ENCODE results near the gene PROS1.

DNA sequence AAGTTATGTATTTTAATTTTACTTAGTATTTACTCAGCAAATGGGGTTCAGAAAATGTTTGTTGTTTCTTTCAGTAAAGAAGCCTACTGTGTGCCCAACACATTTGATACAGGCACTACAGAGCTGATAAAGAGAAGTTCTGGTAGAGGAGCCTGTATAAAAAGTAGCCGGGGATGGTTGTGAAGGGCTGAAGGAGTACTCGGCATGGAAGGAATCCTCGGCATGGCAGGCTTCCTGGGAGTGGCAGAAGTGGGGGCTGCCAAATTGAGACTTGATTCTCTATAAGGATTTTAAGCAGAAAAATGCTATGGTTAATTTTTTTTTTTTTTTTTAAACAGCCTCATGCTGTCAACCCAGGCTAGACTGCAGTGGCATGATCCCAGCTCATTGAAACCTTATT lies 15.5 kb upstream of the PROS1 start:
- TF ChIP-seq, protein P1, sequence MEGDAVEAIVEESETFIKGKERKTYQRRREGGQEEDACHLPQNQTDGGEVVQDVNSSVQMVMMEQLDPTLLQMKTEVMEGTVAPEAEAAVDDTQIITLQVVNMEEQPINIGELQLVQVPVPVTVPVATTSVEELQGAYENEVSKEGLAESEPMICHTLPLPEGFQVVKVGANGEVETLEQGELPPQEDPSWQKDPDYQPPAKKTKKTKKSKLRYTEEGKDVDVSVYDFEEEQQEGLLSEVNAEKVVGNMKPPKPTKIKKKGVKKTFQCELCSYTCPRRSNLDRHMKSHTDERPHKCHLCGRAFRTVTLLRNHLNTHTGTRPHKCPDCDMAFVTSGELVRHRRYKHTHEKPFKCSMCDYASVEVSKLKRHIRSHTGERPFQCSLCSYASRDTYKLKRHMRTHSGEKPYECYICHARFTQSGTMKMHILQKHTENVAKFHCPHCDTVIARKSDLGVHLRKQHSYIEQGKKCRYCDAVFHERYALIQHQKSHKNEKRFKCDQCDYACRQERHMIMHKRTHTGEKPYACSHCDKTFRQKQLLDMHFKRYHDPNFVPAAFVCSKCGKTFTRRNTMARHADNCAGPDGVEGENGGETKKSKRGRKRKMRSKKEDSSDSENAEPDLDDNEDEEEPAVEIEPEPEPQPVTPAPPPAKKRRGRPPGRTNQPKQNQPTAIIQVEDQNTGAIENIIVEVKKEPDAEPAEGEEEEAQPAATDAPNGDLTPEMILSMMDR (IDR thresholded peaks at IDR 0.05; ENCODE audit: low read depth, low read length): no peak
- no peak for TF ChIP-seq POLR2A (IDR thresholded peaks at IDR 0.05; ENCODE audit: extremely low read depth, insufficient read length)

Measured in NB4 (cell line).